ENCODE results near the gene DOK5.

GRCh38 chr20:54514028-54514607 lies 38.7 kb downstream of the DOK5 start:
- TF ChIP-seq CTCF (IDR thresholded peaks at IDR 0.05) (no peak), POLR2A (IDR thresholded peaks at IDR 0.05) (no peak), POLR2AphosphoS5 (IDR thresholded peaks at IDR 0.05) (no peak), EP300 (IDR thresholded peaks at IDR 0.05; ENCODE audit: low read depth) (no peak)
